ENCODE data around the gene MYO5B.
A peak's percentile ranks its signal among the peaks of the same experiment; 100 is the strongest.
"Not testable (repeated sequence)": the region's sequence is repeated elsewhere in the genome, so short reads cannot be mapped to it uniquely, and the experiment has no call there.

MYO5B gene

GRCh38 chr18:50096766-50097435 is 98.0 kb downstream of the MYO5B start:
- DNase-seq, result no peak

- not testable (repeated sequence) for DNase-seq
Observed at GRCh38 chr18:50094786-50095185, 100.2 kb downstream of the MYO5B start.

GRCh38 chr18:50094221-50094773 is 100.7 kb downstream of the MYO5B start:
- no peak for DNase-seq

- no peak for DNase-seq
Observed at GRCh38 chr18:50093366-50094064, 101.4 kb downstream of the MYO5B start.

- no peak for DNase-seq
Observed at GRCh38 chr18:50092245-50092805, 102.6 kb downstream of the MYO5B start.

- peak; percentile 34 for DNase-seq
Observed at GRCh38 chr18:50091509-50092244, 103.3 kb downstream of the MYO5B start.

- no peak for DNase-seq
Observed at GRCh38 chr18:50090370-50091312, 104.3 kb downstream of the MYO5B start.

- DNase-seq, result no peak
Observed at GRCh38 chr18:50089702-50090101, 105.2 kb downstream of the MYO5B start.

- DNase-seq, result no peak
Observed at GRCh38 chr18:50083708-50084107, 111.2 kb downstream of the MYO5B start.

- no peak for DNase-seq
Observed at GRCh38 chr18:50080932-50081560, 113.9 kb downstream of the MYO5B start.

GRCh38 chr18:50080316-50080715 is 114.6 kb downstream of the MYO5B start:
- peak; percentile 42 for DNase-seq

- DNase-seq, result peak; percentile 8
Observed at GRCh38 chr18:50079571-50080295, 115.2 kb downstream of the MYO5B start.

GRCh38 chr18:50076277-50076676 is 118.7 kb downstream of the MYO5B start:
- DNase-seq, result no peak

GRCh38 chr18:50075772-50076171 is 119.2 kb downstream of the MYO5B start:
- DNase-seq, result no peak

GRCh38 chr18:50074404-50074803 is 120.5 kb downstream of the MYO5B start:
- DNase-seq, result no peak

- DNase-seq, result no peak
Observed at GRCh38 chr18:50073319-50073718, 121.6 kb downstream of the MYO5B start.

- no peak for DNase-seq
Observed at GRCh38 chr18:50072146-50072545, 122.8 kb downstream of the MYO5B start.

- DNase-seq, result no peak
Observed at GRCh38 chr18:50071397-50071796, 123.5 kb downstream of the MYO5B start.

- DNase-seq, result no peak
Observed at GRCh38 chr18:50069422-50069821, 125.5 kb downstream of the MYO5B start.

GRCh38 chr18:50065527-50065926 is 129.4 kb downstream of the MYO5B start:
- no peak for DNase-seq

- no peak for DNase-seq
Observed at GRCh38 chr18:50065039-50065438, 129.9 kb downstream of the MYO5B start.
